SK-N-SH (cell line): ENCODE measurements around the gene MAP7D2. TPM values are rescaled to one million over a fixed set of nuclear protein-coding genes. Genes with fewer than 3 reads are reported as not detected.

Source experiments
- CTCF ChIA-PET: fragments of 300-600, 350-600 bp; formaldehyde crosslinking; extraction: SDS; loops from one replicate; lab custom pipeline; 2021; lab: Yijun Ruan, JAX
- POLR2A ChIA-PET: fragments of 350-600 bp; sonication (Branson Sonifier 250); formaldehyde crosslinking; extraction: SDS; loops from one replicate; lab custom pipeline; 2020; ENCODE audit warnings: antibody characterized with exemption, inconsistent platforms; lab: Yijun Ruan, JAX
- DNase-seq: peaks from one replicate; pipeline ENCODE4 v3.0.0; 2012
- H2AFZ ChIP-seq: fragments of 200-600 bp; sonication (generic); 2 replicates; pipeline ENCODE4 v1.8.1; 2016; ENCODE audit warnings: antibody characterized with exemption, mild to moderate bottlenecking, low read depth
- H3F3A ChIP-seq: fragments of 200-600 bp; sonication (generic); replicated peaks from 2 replicates; pipeline ENCODE3; 2016; ENCODE audit warnings: antibody characterized with exemption, mild to moderate bottlenecking; ENCODE audit not compliant: insufficient read depth
- H3K27ac ChIP-seq, 2 experiments: fragments of 200-500 bp in 1 of 2; fragments of 200-600 bp in 1 of 2; sonication (Bioruptor generic) in 1 of 2; sonication (generic), shearing (Covaris generic) in 1 of 2; 2 replicates each; pipeline versions ENCODE4 v1.5.1 to v1.6.1; 2014 to 2016; ENCODE audit warnings: low read depth in 2 of 2, inconsistent platforms in 1 of 2, low read length in 1 of 2, mild to moderate bottlenecking in 1 of 2, mixed read lengths in 1 of 2
- H3K27me3 ChIP-seq: fragments of 200-600 bp; sonication (generic), shearing (Covaris generic); 2 replicates; pipeline ENCODE4 v1.6.1; 2016; ENCODE audit warnings: mixed run types; ENCODE audit not compliant: insufficient read depth
- H3K36me3 ChIP-seq, 2 experiments: fragments of 200-500 bp in 1 of 2; fragments of 200-600 bp in 1 of 2; sonication (Bioruptor generic) in 1 of 2; sonication (generic) in 1 of 2; replicated peaks in 1 of 2; 2 replicates each; pipeline versions ENCODE3 to v1.5.1; 2014 to 2016; ENCODE audit warnings: low read length in 1 of 2, mild to moderate bottlenecking in 1 of 2; ENCODE audit not compliant: insufficient read depth in 2 of 2, control insufficient read depth in 1 of 2
- H3K4me1 ChIP-seq, 2 experiments: fragments of 200-500 bp in 1 of 2; fragments of 200-600 bp in 1 of 2; sonication (Bioruptor generic) in 1 of 2; sonication (generic), shearing (Covaris generic) in 1 of 2; 2 replicates each; pipeline versions ENCODE4 v1.5.1 to v1.6.1; 2014 to 2016; ENCODE audit warnings: low read depth in 1 of 2, low read length in 1 of 2, mixed run types in 1 of 2; ENCODE audit not compliant: insufficient read depth in 2 of 2, control insufficient read depth in 1 of 2
- H3K4me2 ChIP-seq: fragments of 200-600 bp; sonication (generic), shearing (Covaris generic); 2 replicates; pipeline ENCODE4 v1.6.1; 2017; ENCODE audit warnings: mixed run types
- H3K4me3 ChIP-seq, 2 experiments: fragments of 200-500 bp in 1 of 2; fragments of 200-600 bp in 1 of 2; sonication (Bioruptor generic) in 1 of 2; sonication (generic), shearing (Covaris generic) in 1 of 2; 2 replicates each; pipeline versions ENCODE4 v1.5.1 to v1.8.1; 2014 to 2016; ENCODE audit warnings: low read depth in 2 of 2, inconsistent platforms in 1 of 2, low read length in 1 of 2, mild to moderate bottlenecking in 1 of 2, mixed read lengths in 1 of 2, moderate library complexity in 1 of 2
- H3K79me2 ChIP-seq: fragments of 200-600 bp; sonication (generic); 2 replicates; pipeline ENCODE4 v1.8.1; 2017; ENCODE audit warnings: mild to moderate bottlenecking; ENCODE audit not compliant: insufficient read depth
- H3K9ac ChIP-seq: fragments of 200-600 bp; sonication (generic); 2 replicates; pipeline ENCODE4 v1.6.1; 2017; ENCODE audit warnings: mixed run types
- H3K9me2 ChIP-seq: fragments of 200-600 bp; sonication (generic); 2 replicates; pipeline ENCODE4 v1.6.1; 2017; ENCODE audit warnings: mixed run types
- H3K9me3 ChIP-seq: fragments of 200-600 bp; sonication (generic); 2 replicates; pipeline ENCODE4 v1.6.1; 2017; ENCODE audit warnings: mixed run types, mild to moderate bottlenecking, moderate library complexity
- H4K20me1 ChIP-seq: fragments of 200-600 bp; sonication (generic); 2 replicates; pipeline ENCODE4 v1.6.1; 2017; ENCODE audit warnings: mild to moderate bottlenecking, mixed run types; ENCODE audit not compliant: insufficient read depth
- CTCF ChIP-seq: fragments of 200-600 bp; sonication (generic); IDR thresholded peaks from 2 replicates; pipeline ENCODE4 v1.6.1; 2017; ENCODE audit warnings: antibody characterized with exemption, mild to moderate bottlenecking, moderate library complexity
- FOSL2 ChIP-seq: IDR thresholded peaks from 2 replicates; pipeline ENCODE4 v1.4.0; 2012; ENCODE audit warnings: low read depth, mild to moderate bottlenecking, moderate library complexity, borderline replicate concordance
- FOXJ3 ChIP-seq: sonication (generic); formaldehyde crosslinking; IDR thresholded peaks from 2 replicates; pipeline ENCODE4 v1.5.1; 2020; ENCODE audit warnings: mild to moderate bottlenecking, missing genetic modification reagents
- FOXM1 ChIP-seq: IDR thresholded peaks from 2 replicates; pipeline ENCODE4 v1.4.0; 2012; ENCODE audit warnings: low read depth, mild to moderate bottlenecking
- GABPA ChIP-seq: IDR thresholded peaks from 2 replicates; pipeline ENCODE4 v1.4.0; 2012; ENCODE audit warnings: low read depth, mild to moderate bottlenecking
- JUND ChIP-seq: IDR thresholded peaks from 2 replicates; pipeline ENCODE4 v1.4.0; 2012
- MAX ChIP-seq: IDR thresholded peaks from 2 replicates; pipeline ENCODE4 v1.4.0; 2012; ENCODE audit warnings: low read depth
- MEF2A ChIP-seq: IDR thresholded peaks from 2 replicates; pipeline ENCODE4 v1.4.0; 2012; ENCODE audit warnings: low read depth, borderline replicate concordance
- NFIC ChIP-seq: IDR thresholded peaks from 2 replicates; pipeline ENCODE4 v1.4.0; 2012; ENCODE audit warnings: borderline replicate concordance
- NRF1 ChIP-seq: IDR thresholded peaks from 2 replicates; pipeline ENCODE4 v1.6.1; 2012; ENCODE audit warnings: low read depth, mild to moderate bottlenecking, low read length
- PBX3 ChIP-seq: IDR thresholded peaks from 2 replicates; pipeline ENCODE4; 2012
- RAD21 ChIP-seq: IDR thresholded peaks from 2 replicates; pipeline ENCODE4 v1.6.1; 2012; ENCODE audit warnings: mild to moderate bottlenecking, low read length
- RFX5 ChIP-seq: IDR thresholded peaks from 2 replicates; pipeline ENCODE4 v1.6.1; 2012; ENCODE audit warnings: mild to moderate bottlenecking, improper control_type of control experiment, low read length
- SIN3A ChIP-seq: IDR thresholded peaks from 2 replicates; pipeline ENCODE4 v1.6.1; 2012; ENCODE audit warnings: low read depth, mild to moderate bottlenecking, low read length, moderate library complexity, borderline replicate concordance
- SMC3 ChIP-seq: IDR thresholded peaks from 2 replicates; pipeline ENCODE4 v1.6.1; 2012; ENCODE audit warnings: low read depth, low read length, improper control_type of control experiment
- TAF1 ChIP-seq: IDR thresholded peaks from 2 replicates; pipeline ENCODE4 v1.6.1; 2012; ENCODE audit warnings: low read depth, mild to moderate bottlenecking, low read length, moderate library complexity, borderline replicate concordance
- TEAD4 ChIP-seq: IDR thresholded peaks from 2 replicates; pipeline ENCODE4 v1.4.0; 2012; ENCODE audit warnings: mild to moderate bottlenecking, borderline replicate concordance; ENCODE audit not compliant: insufficient read depth
- USF2 ChIP-seq: fragments of 150-350 bp; IDR thresholded peaks from 2 replicates; pipeline ENCODE4 v1.6.1; 2017; ENCODE audit warnings: antibody characterized with exemption, low read length, low read depth, borderline replicate concordance
- WGBS: methylation state at CpG from one replicate; pipeline ENCODE4 v1.1.6; 2017; ENCODE audit warnings: low lambda C conversion rate; 5-methylcytosine and 5-hydroxymethylcytosine counted together
- polyA plus RNA-seq, 3 experiments: library from polyadenylated mRNA; depleted of rRNA; stranded (reverse); fragments of >200 nt; gene quantifications; 2 replicates each; pipeline ENCODE4 v1.2.3, GENCODE V29; 2012

The MAP7D2 gene
- polyA plus RNA-seq, 1 of the 3 experiments (the other 2 are of a cell fraction), result 2.7 TPM

GRCh38 chrX:20037186-20037585 is 79.5 kb downstream of the MAP7D2 start:
- H3K27me3 ChIP-seq, result peaks cover 5% of the 10 kb centered on the region; the same call in 1 of the 2 replicates
- H3K9me3 ChIP-seq, result no peaks in the 10 kb centered on the region
- no peak for DNase-seq
- H3K27ac ChIP-seq, result no peak overlapping the region
- ChIA-PET POLR2A (no interaction called here), CTCF (no interaction called here)
- peaks cover 0 to 3% of the 10 kb centered on the region in 2 experiments; a peak in 1 of 4 replicates for H3K4me1 ChIP-seq
- H3K9me2 ChIP-seq, result no peaks in the 10 kb centered on the region
- no peak overlapping the region for H3K4me3 ChIP-seq
- no peaks in the 10 kb centered on the region for H3K79me2 ChIP-seq
- no peaks in the 10 kb centered on the region for H4K20me1 ChIP-seq
- no peak overlapping the region for H3K9ac ChIP-seq
- WGBS, result 62% methylated on average over 6 of the region's 6 CpGs
- H3F3A ChIP-seq, result no peaks in the 10 kb centered on the region
- no peaks in the 10 kb centered on the region for H3K36me3 ChIP-seq
- H3K4me2 ChIP-seq, result no peak overlapping the region
- H2AFZ ChIP-seq, result no peak overlapping the region
- TF ChIP-seq FOSL2 (no peak), MAX (no peak), FOXM1 (no peak), RFX5 (no peak), SIN3A (no peak), CTCF (no peak), USF2 (no peak), NRF1 (no peak), MEF2A (no peak), GABPA (no peak), SMC3 (no peak), JUND (no peak), FOXJ3 (no peak), TEAD4 (no peak), PBX3 (no peak), NFIC (no peak), RAD21 (no peak), TAF1 (no peak)
